HepG2 (cell line): ENCODE data around the gene TMEM63C.

Experiments used
- CTCF ChIP-seq: sonication (generic); formaldehyde crosslinking; IDR thresholded peaks from 2 replicates; pipeline ENCODE4 v1.5.0; 2020; ENCODE audit warnings: mild to moderate bottlenecking, missing genetic modification reagents, moderate library complexity
- DPF2 ChIP-seq: sonication (generic); formaldehyde crosslinking; IDR thresholded peaks from 2 replicates; pipeline ENCODE4 v1.4.0; 2020; ENCODE audit warnings: mild to moderate bottlenecking, low read depth, missing genetic modification reagents, borderline replicate concordance
- EHMT2 ChIP-seq: fragments of 200-600 bp; sonication (generic); IDR thresholded peaks from 2 replicates; pipeline ENCODE4 v1.7.0; 2017; ENCODE audit warnings: antibody characterized with exemption, low read depth, low read length, borderline replicate concordance
- JUNB ChIP-seq: sonication (generic); formaldehyde crosslinking; IDR thresholded peaks from 2 replicates; pipeline ENCODE4 v1.8.0; 2022; ENCODE audit warnings: missing genetic modification reagents, mild to moderate bottlenecking, borderline replicate concordance
- MAFK ChIP-seq, 2 experiments: IDR thresholded peaks in 1 of 2; conservative IDR thresholded peaks in 1 of 2; 2 replicates each; pipeline ENCODE4 v1.6.1; 2011; ENCODE audit warnings: improper control_type of control experiment in 2 of 2, low read length in 2 of 2
- RXRA ChIP-seq: sonication (generic); formaldehyde crosslinking; IDR thresholded peaks from 2 replicates; pipeline ENCODE4 v1.5.1; 2020; ENCODE audit warnings: missing genetic modification reagents
- SNRNP70 ChIP-seq: fragments of 200-400 bp; formaldehyde crosslinking; IDR thresholded peaks from 2 replicates; pipeline ENCODE4 v1.6.1; 2017; ENCODE audit warnings: mild to moderate bottlenecking, low read depth, low read length, moderate library complexity
- SP2 ChIP-seq: sonication (generic); formaldehyde crosslinking; IDR thresholded peaks from 2 replicates; pipeline ENCODE4 v1.5.1; 2020; ENCODE audit warnings: mild to moderate bottlenecking, missing genetic modification reagents
- YY1 ChIP-seq: IDR thresholded peaks from 2 replicates; pipeline ENCODE4 v1.6.1; 2011; ENCODE audit warnings: low read length, low read depth, moderate library complexity, mild to moderate bottlenecking; ENCODE audit not compliant: insufficient read depth, insufficient replicate concordance
- ZNF589 ChIP-seq: sonication (generic); formaldehyde crosslinking; conservative IDR thresholded peaks from 2 replicates; pipeline ENCODE4 v1.8.0; 2022; ENCODE audit warnings: mild to moderate bottlenecking, moderate library complexity, missing genetic modification reagents
- ZSCAN21 ChIP-seq: sonication (generic); formaldehyde crosslinking; IDR thresholded peaks from 2 replicates; pipeline ENCODE4 v1.8.0; 2022; ENCODE audit warnings: mild to moderate bottlenecking, missing genetic modification reagents, moderate library complexity, borderline replicate concordance
- TF ChIP-seq, protein P1 (sequence below): sonication (generic); formaldehyde crosslinking; IDR thresholded peaks from 2 replicates; pipeline ENCODE4 v1.4.0; 2020; ENCODE audit warnings: low read depth, mild to moderate bottlenecking, missing genetic modification reagents
- TF ChIP-seq, protein P2 (sequence below): sonication (generic); formaldehyde crosslinking; IDR thresholded peaks from 2 replicates; pipeline ENCODE4 v1.4.0; 2020; ENCODE audit warnings: missing genetic modification reagents, mild to moderate bottlenecking, borderline replicate concordance
- TF ChIP-seq, protein P3 (sequence below): sonication (generic); formaldehyde crosslinking; IDR thresholded peaks from 2 replicates; pipeline ENCODE4 v1.4.0; 2020; ENCODE audit warnings: missing genetic modification reagents

GRCh38 chr14:77219591-77219990 is 38.0 kb downstream of the TMEM63C start:
- TF ChIP-seq JUNB (CRISPR knock-in tag) (no peak), SNRNP70 (no peak), DPF2 (CRISPR knock-in tag) (no peak), YY1 (no peak), CTCF (no peak), ZNF589 (CRISPR knock-in tag) (no peak), EHMT2 (no peak), ZSCAN21 (no peak), MAFK (conservative IDR thresholded peaks at IDR 0.05 in 1 of 2, IDR thresholded peaks at IDR 0.05 in 1 of 2; ENCODE audit: low read length in 2 of 2) (no peak), RXRA (CRISPR knock-in tag) (no peak), SP2 (CRISPR knock-in tag) (no peak)
- TF ChIP-seq, protein P1, sequence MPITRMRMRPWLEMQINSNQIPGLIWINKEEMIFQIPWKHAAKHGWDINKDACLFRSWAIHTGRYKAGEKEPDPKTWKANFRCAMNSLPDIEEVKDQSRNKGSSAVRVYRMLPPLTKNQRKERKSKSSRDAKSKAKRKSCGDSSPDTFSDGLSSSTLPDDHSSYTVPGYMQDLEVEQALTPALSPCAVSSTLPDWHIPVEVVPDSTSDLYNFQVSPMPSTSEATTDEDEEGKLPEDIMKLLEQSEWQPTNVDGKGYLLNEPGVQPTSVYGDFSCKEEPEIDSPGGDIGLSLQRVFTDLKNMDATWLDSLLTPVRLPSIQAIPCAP (CRISPR knock-in tag) = no peak
- TF ChIP-seq, protein P2, sequence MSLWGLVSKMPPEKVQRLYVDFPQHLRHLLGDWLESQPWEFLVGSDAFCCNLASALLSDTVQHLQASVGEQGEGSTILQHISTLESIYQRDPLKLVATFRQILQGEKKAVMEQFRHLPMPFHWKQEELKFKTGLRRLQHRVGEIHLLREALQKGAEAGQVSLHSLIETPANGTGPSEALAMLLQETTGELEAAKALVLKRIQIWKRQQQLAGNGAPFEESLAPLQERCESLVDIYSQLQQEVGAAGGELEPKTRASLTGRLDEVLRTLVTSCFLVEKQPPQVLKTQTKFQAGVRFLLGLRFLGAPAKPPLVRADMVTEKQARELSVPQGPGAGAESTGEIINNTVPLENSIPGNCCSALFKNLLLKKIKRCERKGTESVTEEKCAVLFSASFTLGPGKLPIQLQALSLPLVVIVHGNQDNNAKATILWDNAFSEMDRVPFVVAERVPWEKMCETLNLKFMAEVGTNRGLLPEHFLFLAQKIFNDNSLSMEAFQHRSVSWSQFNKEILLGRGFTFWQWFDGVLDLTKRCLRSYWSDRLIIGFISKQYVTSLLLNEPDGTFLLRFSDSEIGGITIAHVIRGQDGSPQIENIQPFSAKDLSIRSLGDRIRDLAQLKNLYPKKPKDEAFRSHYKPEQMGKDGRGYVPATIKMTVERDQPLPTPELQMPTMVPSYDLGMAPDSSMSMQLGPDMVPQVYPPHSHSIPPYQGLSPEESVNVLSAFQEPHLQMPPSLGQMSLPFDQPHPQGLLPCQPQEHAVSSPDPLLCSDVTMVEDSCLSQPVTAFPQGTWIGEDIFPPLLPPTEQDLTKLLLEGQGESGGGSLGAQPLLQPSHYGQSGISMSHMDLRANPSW (CRISPR knock-in tag) = no peak
- TF ChIP-seq, protein P3, sequence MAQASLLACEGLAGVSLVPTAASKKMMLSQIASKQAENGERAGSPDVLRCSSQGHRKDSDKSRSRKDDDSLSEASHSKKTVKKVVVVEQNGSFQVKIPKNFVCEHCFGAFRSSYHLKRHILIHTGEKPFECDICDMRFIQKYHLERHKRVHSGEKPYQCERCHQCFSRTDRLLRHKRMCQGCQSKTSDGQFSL = no peak
